ENCODE measurements around the gene RYR1.

The RYR1 gene

DNA sequence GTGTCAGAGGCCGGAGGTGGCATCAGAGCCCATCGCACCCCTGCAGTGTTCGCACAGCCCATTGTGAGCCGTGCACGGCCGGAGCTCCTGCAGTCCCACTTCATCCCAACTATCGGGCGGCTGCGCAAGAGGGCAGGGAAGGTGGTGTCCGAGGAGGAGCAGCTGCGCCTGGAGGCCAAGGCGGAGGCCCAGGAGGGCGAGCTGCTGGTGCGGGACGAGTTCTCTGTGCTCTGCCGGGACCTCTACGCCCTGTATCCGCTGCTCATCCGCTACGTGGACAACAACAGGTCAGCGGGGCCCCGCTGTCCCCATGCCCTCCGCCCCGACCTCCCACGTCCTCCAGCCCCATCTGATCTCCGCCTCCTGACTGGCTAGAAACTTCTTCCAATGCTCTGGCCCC is 85.7 kb downstream of the RYR1 start:
- no peak for DNase-seq

DNA sequence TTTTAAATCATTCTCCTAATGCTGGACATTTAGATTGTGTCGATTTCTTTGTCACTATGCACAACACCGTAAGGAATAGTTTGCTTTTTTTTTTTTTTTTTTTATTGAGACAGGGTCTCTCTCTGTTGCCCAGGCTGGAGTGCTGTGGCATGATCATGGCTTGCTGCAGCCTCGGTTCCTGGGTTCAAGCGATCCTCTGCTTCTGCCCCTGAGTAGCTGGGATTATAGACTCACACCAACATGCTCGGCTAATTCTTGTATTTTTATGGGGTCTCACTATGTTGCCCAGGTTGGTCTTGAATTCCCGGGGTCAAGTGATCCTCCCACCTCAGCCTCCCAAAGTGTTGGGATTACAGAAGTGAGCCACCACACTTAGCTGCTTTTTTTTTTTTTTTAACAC is 86.5 kb downstream of the RYR1 start:
- DNase-seq, result no peak

DNA sequence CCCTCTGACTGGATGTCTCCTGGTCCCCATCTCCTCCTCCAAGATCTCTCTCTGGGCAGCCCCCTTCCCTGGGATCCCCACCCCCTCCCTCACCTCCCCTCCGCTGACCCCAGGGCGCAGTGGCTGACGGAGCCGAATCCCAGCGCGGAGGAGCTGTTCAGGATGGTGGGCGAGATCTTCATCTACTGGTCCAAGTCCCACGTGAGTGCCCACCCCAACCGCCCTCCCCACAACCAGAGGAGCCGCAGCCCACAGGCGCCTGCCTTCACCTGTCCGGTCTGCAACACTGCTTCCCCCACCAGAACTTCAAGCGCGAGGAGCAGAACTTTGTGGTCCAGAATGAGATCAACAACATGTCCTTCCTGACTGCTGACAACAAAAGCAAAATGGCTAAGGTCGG is 89.4 kb downstream of the RYR1 start:
- DNase-seq, result no peak

DNA sequence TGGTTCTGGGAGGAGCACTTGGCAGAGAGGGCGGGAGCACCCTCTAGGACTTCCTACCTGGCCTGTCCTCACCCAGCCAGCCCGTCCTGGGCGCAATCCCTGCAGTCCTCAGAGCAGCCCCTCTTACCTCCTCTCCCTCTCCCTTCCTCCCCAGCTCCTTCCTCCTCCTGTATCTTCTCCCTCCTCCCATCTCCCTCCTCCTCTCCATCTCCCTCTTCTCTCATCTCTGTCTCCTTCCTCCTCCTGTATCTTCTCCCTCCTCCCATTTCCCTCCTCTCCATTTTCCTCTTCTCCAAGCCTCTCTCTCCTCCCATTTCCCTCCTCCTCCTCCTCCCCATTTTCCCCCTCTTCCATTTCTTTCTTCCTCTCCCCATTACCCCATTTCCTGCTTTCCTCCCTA is 89.8 kb downstream of the RYR1 start:
- no peak for DNase-seq

DNA sequence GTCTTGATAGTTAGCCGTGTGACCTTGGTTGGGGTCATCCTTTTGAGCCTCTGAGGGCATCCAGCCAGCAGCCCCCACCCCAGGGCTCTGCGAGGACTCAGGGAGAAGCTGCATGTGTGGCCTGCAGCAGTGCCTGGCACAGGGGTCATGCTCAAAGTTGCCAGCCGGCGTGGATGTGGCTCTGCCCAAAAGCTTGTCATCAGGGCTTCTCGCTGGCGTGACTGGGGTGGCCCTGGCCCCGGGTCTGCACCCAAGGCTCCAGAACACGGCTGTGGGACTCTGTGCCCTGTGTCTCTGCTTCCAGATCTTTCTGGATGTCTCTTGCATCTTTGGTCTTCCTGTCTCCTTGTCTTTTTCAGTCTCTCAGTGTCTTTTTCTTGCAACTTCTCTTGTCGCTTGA is 90.9 kb downstream of the RYR1 start:
- DNase-seq, result no peak

DNA sequence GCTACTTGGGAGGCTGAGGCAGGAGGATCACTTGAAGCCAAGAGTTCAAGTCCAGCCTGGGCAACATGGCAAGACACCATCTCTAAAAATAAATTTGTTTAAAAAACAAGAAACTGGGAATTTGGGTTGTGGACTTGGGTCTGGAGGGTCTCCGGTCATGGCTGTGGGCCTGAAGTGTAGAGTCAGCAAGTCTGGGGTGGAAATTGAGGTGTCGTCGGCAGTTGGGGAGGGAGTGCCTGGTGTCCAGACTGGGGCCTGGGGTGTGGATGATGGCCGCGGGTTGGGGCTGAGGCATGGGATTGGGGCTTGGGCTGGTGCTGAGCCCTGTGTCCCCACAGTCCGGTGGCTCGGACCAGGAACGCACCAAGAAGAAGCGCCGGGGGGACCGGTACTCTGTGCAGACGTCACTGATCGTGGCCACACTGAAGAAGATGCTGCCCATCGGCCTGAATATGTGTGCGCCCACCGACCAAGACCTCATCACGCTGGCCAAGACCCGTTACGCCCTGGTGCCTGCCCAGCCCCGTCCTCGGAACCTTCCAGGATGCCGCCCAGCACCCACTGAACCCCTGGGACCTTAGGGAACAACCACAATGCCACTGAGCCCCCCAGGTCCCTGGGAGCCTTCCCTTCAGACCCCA is 91.6 kb downstream of the RYR1 start:
- no peak for DNase-seq

DNA sequence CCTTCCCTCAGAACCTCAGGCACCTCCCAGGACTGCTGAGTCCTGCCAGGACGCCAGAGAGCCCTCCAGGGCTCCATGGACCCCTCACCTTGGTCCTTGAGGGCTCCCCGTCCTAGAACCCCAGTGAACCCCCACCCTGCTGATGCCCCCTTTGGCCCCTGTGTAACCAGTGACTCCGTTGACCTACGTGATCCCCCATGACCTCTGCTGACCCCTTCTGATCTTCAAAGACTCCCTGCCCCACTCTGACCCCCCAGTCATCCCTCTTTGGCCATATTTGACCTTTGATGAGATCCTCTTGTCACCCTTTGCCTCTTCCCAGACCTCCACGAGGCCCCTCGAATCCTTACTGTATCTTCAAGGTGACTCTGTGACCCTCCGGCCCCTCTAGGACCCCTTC is 92.9 kb downstream of the RYR1 start:
- no peak for DNase-seq

DNA sequence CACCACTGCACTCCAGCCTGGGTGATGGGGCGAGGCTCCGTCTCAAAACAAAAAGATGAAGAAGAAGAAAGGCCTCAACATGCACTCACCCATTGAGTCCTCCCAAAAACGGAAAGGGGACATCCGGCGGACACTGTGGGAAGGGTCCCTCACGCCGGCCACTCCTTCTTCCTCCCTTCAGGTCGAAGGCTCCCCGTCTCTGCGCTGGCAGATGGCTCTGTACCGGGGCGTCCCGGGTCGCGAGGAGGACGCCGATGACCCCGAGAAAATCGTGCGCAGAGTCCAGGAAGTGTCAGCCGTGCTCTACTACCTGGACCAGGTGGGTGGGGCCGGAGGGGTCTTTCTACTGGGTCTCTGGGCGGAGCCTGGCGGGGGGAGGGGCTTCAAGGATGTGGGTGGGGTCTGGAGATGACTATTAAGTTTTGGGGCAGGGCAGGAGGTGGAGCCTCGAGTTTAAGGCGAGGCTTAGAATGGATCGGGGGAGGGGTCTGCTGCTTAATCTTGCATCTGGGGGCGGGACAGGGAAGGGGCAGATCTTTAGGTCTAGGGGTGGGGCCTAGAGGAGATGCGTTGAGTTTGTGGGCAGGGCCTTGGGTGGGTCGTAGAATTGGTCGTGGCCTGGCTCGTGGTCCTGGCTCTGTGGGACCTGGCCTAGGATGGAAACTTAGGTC is 94.1 kb downstream of the RYR1 start:
- DNase-seq, result no peak

DNA sequence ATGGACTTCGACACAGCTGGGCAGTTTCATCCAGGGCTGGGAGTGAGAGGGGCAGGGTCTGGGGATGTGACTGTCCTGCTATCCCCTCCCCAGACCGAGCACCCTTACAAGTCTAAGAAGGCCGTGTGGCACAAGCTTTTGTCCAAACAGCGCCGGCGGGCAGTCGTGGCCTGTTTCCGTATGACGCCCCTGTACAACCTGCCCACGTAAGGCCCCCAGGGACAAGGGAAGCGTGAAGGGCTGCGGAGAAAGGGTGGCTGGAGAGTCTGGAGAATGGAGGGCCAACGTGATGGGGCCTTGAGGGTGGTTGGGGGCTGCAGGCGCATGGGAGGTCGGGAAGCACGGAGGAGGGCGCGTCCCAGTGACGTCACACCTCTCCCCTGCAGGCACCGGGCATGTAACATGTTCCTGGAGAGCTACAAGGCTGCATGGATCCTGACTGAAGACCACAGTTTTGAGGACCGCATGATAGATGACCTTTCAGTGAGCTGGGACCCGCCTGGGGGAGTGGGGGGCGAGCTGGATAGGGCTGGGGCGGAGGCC is 94.8 kb downstream of the RYR1 start:
- DNase-seq, result no peak

DNA sequence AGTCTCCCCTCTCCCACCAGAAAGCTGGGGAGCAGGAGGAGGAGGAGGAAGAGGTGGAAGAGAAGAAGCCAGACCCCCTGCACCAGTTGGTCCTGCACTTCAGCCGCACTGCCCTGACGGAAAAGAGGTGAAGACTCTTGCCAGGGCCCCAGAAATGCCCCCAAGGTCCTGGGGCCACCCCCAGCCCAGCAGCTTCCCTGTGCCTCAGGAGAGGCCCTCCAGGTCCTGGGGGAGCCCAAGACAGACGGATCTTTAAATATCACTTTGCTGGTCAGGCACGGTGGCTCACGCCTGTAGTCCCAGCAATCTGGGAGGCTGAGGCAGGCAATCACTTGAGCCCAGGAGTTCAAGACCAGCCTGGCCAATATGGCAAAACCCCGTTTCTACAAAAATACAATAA is 95.4 kb downstream of the RYR1 start:
- DNase-seq, result no peak

DNA sequence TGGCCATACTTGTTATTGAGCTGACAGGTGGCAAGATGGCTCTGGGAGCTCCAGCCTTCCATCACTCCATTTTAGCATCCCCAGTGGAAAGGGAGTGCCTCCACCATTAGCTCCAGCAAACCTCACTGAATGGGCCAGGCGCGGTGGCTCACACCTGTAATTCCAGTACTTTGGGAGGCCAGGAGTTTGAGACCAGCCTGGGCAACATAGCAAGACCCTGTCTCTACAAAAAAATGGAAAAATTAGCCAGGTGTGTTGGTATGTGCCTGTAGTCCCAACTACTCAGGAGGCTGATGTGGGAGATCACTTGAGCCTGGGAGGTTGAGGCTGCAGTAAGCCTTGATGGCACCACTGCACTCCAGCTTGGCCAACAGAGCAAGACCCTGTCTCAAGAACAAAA is 98.0 kb downstream of the RYR1 start:
- no peak for DNase-seq

DNA sequence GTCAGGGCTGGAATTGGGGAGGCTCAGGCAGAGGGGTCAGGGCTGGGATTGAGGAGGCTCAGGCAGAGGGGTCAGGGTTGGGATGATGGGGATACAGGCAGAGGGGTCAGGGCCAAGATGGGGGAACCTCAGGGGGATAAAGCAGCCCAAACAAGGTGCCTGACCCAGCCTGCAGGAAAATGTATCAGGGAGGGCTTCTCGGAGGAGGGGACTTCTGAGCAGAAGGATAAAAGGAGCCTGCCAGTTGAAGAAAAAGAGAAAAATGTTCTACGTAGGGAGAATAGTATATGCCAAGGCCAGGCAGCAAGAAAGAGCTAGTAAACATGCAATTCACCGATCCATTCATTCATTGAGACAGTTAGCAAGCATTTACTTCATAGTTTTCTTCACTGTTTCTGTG is 99.4 kb downstream of the RYR1 start:
- no peak for DNase-seq

DNA sequence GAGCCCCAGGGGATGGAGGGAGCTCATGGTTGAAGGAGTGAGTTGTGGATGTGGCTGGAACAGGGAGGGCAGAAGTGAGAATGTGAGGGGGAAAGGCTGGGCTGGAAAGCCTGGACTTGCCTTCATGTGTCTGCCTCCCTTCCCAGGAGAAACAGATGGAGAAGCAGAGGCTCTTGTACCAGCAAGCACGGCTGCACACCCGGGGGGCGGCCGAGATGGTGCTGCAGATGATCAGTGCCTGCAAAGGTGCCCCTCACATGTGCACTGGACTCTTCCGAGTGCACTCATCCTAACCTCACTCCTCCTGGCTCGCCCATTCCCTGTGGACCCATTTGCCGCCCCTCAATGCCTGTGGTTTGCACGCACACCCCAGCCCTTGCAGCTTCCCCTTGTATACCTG is 101.1 kb downstream of the RYR1 start:
- no peak for DNase-seq

DNA sequence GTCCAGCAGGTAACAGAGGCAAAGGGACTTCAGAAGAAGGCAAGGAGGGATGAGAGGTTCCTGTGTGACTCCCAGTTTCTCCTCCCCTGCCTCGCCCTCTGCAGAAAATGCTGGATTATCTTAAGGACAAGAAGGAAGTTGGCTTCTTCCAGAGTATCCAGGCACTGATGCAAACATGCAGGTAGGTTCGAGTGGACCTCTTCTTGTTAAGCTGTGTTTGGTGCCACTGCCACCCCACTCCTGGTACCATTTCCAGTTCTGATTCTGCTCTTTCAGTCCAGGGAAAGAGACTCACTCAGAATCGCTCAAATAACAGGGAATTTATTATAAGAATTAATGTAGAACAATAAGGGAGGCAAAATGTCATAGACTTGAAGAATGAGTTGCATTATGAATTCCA is 101.7 kb downstream of the RYR1 start:
- DNase-seq, result no peak

DNA sequence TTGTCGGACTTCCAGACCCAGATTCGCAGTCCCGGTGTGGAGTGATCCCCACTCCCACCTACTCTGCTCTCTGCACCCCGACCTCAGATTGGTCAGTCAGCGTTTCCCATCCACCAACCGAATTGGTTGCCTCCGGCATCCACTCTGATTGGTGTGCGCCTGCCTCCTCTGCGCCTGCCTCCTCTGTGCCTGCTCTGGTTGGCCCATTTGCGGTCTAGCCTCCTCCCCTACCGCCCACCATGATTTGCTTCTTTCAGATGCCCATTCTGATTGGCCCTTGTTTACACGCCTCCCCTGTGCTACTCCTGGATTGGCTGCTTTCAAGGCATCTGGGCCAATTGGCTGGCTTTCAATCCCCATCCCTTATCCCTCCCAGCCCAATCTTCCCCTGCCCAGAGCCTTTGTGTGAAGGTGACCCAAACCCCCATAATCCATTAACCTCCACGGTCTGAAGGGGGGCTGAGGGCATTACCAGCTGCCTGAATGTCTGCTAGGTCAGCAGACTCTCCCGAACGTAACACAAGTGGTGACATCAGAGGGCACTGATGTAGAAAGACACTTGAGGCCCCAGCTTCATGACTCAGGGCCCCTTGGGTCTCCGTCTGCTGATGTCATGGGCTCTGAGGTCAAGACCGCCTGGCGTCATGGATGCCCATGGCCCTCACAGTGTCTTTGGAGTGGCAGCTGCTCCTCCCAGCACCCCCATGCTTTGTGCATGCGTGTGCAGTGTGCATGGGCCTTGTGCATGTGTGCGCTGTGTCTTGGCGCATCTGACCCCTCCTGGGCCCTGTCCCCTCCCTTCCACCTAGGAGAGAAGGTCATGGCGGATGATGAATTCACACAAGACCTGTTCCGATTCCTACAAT is 103.8 kb downstream of the RYR1 start:
- DNase-seq, result no peak

DNA sequence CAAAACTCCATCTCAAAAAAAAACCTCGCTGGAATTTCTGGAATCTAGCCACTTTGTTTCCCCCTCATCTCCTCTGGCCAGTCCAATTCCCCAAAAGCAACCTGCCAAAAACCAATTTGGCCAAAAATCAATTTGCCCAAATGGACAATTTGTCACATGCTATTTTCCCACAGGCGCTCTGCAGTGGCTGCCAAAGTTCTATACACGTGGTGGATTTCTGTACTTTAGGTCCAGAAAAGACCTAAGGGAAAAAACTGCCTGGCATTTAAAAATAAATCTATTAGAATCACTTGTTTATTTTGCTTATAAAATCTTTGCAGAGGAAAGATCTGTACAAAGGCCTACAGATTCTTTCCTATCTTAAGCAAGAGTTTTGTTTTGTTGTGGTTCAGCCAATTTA is 104.9 kb downstream of the RYR1 start:
- DNase-seq, result no peak

DNA sequence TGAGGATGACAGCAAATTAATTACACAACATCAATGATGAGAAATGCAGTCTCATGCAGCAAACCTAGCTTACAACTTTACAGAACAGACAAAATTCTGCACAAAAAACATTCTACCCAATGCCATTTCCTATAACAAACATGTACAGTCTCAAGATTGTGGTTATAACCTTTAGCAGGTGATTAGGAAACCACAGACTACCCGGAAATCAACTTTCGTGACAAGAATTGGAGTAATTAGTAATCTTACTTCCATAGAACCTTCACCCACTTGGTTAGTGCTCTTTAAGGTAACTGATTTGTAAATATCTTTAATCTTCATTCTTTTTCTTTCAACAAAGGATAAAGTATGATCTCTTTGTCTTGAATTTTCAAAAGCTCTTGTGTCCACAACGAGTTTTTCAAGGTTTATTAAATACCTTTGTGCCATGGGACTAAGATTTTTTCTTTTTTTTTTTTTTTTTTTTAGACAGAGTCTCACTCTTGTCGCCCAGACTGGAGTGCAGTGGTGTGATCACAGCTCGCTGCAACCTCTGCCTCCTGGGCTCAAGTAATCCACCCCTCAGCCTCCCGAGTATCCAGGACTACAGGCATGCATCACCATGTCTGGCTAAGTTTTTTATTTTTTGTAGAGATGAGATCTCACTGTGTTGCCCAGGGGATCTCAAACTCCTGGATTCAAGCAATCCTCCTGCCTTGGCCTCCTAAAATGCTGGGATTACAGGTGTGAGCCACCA is 105.5 kb downstream of the RYR1 start:
- no peak for DNase-seq

DNA sequence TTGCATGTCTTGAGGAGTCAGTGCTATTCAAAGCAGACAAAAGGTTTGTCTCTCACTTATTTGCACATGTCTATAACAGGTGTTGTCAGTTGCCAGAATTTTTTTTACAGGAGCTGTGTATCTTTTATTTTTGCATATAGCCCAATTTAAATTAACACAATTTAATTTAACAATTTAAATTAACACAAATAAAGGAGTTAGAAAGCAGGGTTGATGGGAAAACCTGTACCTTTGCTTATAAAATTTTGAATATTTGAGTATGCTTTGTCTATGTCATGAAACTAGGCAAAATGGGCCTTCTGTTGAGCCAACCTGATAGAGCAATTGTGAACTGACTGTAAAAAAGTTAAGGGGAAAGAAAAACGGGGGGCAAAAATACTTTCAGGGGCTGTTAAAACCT is 106.3 kb downstream of the RYR1 start:
- DNase-seq, result no peak

DNA sequence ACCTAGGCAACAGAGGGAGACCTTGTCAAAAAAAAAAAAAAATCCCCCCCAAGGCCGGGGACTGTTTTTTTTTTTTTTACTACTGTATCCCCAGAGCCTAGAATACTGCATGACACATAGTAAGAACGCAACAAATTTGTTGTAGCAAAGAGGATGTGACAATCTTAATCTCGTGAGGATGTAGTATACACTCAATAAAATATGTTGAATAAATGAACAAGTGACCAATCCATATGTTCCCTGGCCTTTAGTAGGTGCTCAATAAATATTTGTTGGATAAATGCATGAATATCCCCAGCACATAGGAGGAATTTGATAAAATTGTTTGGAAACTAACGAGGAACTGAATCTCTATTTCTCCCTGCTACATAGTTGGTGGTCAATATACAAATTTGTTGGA is 108.5 kb downstream of the RYR1 start:
- no peak for DNase-seq

DNA sequence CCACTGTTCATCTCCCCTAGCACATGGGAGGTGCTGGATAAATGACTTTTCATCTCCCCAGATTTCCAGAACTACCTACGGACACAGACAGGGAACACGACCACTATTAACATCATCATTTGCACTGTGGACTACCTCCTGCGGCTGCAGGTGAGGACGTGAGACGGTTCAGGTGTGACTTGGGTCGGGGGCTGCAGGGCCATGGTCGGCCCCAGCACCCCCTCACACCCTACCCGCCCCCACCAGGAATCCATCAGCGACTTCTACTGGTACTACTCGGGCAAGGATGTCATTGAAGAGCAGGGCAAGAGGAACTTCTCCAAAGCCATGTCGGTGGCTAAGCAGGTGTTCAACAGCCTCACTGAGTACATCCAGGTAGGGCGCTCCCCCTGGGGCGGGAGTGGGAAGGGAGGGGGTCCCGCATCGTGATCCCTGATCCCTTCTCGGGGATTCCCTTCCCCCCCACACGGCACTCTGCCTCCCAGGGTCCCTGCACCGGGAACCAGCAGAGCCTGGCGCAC is 109.9 kb downstream of the RYR1 start:
- no peak for DNase-seq

DNA sequence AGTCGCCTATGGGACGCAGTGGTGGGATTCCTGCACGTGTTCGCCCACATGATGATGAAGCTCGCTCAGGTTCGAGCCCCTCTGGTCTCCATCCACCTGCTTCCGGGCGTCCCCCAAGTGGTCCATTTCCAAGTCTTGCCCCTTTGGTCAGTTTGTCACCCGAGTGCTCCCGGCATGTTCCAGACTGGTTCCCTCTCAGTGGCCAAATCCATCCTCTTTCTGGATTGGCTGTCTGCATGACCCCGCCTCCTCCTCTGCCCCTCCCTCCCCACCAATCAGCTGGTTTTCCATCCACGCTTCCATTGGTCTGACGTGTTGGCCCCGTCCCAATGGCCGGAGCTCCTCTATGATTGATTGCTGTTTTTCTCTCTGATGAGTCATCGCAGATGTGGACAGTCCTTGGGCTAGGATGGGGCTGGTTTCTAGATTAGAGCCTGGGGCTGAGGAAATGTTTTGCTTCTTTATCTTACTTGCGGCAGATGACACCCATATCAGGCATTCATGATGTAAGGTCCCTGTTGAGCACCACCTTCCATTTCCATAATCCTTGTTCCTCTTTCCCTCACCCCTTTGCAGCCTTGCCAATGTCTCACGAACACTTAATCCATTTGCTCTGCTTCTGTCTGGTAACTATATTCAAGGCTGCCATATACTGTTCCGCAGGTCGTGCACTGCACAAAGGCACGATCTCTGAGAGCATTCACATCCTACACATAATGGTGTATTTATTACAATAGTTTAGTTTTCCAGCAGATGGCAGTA is 110.5 kb downstream of the RYR1 start:
- no peak for DNase-seq
